HG03571 (cell line): ENCODE results near the gene ST8SIA2.
"Not testable (repeated sequence)": the region's sequence is repeated elsewhere in the genome, so short reads cannot be mapped to it uniquely, and the experiment has no call there.

Experiments
- ATAC-seq: cut with Tn5 transposase; IDR thresholded peaks from one replicate; pipeline ENCODE4 v1.9.1; 2021; ENCODE audit not compliant: unreplicated experiment

ST8SIA2 gene

DNA sequence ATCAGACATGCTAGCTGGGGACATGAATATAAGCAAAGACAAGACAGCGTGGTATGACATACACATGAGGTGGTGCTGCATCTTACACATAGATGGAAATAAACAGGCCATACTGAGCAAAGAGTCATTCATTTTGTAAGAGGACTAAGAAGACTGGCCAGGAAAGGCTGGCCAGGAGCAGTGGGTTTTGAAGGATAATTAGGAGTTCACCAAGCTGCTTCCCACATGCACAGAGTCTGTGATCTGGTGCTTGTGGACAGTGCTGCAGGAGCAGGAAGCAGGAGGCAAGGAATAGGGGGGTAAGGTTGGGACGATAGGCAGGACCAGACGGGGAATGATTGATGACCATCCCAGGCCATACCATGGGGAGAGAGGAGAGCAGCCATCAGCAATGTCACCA lies 41.5 kb downstream of the ST8SIA2 start:
- ATAC-seq = no peak

DNA sequence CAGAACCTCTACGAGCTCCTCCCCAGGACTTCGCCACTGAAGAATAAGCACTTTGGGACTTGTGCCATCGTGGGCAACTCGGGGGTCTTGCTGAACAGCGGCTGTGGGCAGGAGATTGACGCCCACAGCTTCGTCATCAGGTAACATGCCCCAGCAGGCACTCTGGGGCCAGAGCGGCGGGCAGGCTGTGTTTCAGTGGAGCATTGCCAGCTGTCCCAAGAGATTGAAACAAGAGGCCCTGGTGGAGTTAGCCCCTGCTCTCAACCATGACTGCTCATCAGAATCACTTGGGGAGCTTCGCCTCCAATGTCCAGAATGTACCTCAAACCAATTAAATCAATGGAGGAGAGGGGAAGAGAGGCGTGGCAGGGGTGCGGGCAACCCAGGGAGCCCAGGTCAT lies 44.8 kb downstream of the ST8SIA2 start:
- ATAC-seq = no peak

DNA sequence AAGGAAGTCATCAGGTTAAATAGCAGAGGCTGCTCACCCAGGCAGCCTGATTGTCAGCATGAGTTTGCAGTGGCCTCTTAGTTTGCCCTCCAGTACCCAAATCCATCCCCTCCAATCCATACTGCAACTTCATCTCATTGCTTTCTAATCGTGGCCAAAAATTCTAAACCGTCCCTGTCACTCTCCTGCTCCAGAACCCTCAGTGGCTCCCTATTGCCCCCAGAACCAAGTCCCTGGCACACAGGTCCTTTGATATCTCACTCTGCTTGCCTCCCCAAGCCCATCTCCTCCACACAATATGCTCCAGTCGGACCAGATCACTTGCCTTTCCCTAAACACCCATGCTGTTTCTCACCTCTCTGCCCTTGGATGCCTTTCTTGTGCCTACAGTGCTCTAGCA lies 49.7 kb downstream of the ST8SIA2 start:
- no peak for ATAC-seq

DNA sequence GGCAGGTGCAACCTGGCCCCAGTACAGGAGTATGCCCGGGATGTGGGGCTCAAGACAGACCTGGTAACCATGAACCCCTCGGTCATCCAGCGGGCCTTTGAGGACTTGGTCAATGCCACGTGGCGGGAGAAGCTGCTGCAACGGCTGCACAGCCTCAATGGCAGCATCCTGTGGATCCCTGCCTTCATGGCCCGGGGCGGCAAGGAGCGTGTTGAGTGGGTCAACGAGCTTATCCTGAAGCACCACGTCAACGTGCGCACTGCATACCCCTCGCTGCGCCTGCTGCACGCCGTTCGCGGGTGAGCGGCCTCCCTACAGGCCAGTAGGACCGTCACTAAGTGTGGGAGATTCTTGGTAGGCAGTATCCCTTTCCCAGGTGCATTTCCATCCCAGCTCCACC lies 51.0 kb downstream of the ST8SIA2 start:
- ATAC-seq = no peak

DNA sequence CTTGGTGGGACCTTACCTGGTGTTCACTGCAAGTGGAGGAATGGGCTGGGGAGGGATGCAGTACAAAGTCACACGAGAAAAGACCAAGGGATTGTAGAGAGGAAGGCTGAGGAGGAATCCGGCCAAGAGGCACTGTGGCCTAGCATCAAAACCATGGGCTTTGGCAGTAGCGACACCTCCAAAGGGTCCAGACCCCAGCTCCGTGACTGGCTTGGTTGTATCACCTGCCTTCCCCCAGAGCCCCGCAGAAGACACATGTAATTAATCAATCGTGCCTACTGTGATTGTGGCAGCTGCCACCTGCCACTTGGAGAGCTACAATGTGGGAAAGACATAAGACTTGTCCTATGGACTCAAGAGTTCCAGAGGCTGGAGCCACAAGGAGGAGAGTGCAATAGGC lies 54.7 kb downstream of the ST8SIA2 start:
- ATAC-seq = no peak

DNA sequence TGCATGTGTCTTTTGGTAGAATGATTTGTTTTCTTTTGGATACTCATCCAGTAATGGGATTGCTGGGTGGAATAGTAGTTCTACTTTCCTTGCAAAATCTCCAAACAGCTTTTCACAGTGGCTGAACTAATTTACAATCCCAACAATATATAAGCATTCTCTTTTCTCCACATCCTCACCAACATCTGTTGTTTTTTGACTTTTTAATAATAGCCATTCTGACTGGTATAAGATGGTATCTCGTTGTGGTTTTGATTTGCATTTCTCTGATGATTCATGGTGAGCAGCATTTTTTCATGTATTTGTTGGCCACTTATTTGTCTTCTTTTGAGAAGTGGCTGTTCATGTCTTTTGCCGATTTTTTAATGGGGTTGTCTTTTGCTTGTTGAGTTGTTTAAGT lies 55.8 kb downstream of the ST8SIA2 start:
- no peak for ATAC-seq

DNA sequence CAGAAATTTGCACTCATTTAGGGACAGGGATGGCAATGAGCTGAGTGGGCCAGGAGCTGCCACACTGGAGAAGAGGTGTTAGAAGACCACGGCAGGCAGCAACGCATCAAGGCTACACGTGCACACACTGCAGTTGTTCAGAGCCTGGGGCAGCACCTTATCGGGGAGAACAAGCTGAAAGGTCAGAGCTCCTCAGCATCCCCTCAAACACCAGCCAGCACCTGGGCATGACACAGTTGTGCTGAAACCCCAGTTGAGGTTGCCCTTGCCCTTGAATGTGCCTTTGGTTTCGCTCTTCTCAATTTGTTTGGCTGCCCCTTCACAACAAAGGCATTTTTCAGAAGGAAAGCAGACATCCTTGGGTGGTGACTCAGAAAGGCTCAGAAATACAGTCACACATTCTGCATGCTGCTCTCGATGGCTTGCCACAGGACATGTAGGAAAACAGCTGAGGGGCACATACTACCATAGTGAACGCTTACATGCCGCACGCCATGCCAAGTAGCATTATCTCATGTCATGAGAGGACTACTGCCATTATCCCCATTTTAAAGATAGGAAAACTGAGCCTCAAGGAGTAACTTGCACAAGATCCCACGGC lies 57.6 kb downstream of the ST8SIA2 start:
- ATAC-seq = no peak

DNA sequence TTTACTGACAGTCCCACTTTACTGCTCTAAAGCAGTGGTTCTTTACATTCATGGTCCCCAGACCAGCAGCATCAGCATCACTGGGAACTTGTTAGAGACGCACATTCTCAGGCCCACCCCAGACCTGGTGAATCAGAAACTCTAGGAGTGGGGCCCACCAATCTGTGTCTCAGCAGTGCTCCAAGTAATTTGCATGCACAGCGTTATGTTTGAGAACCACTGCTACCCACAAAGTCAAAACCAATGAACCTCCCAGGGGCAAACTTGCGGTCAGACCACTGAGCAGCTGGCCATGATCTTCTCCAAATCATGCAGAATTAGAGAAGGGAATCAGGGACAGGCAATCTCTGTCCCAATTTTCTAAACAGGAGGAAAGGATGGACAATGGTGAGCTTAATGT lies 58.5 kb downstream of the ST8SIA2 start:
- ATAC-seq = no peak

DNA sequence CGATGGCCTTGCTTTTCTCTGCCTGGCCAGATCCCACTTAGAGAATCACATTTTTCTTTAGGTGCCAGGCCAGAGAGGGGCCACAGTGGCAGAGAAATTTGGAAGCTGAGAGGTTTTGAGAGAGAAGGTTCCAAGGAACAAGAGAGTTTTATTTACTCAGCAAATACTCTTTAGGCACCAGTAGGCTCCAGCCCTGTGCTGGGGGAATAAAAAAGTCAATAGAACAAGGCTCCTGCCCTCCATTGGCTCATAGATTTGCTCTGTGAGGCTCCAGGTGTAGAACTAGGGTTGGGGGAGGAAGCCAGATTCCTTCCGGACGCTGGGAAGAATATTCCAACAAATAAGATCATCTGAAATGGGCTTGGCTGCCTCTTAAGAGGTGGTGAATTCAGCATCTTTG lies 59.9 kb downstream of the ST8SIA2 start:
- ATAC-seq = no peak

DNA sequence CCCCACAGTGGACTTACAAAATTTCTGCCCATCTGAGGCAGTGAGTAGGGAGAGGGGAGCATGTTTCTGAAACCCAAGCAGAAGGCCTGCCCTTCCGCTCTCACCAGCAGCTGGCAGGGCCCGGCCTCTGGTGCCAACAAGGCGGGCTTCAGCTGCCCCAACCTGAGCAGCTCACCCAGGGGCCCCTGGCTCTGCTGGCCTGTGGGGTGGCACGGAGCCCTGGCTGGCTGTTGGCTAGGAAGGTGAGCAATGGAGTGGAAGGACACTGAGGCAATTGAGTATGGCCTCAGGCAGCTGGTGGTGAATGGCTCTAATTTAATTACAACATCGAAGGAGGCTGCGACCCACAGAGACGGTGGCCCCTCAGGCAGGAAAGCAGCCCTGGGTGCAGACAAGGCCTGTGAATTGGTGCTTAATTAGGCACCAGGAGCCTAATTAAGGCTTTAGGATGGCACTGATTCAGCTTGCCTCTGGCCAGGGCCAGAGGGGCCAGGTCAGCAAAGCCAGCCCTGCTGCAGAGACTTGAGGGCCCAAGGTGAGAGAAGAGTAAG lies 60.9 kb downstream of the ST8SIA2 start:
- ATAC-seq = no peak

DNA sequence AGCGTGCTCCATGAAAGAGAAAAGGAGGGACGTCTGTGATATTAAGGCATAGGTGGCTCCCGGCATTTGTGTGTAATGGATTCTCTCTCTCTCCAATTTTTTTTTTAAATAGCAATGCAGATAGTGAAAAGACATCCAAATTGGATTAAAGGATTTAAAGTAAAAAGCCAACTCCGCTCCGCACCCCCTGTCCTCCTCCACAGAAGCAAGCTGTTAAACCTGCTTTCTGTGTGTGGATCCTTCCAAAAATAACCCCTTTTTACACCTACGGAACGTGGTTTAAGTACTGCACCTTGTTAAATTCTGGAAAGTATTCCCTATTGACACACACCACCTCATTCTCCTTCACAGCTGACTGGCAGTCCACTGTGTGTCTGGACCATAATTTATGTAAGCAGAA lies 61.6 kb downstream of the ST8SIA2 start:
- ATAC-seq = no peak

DNA sequence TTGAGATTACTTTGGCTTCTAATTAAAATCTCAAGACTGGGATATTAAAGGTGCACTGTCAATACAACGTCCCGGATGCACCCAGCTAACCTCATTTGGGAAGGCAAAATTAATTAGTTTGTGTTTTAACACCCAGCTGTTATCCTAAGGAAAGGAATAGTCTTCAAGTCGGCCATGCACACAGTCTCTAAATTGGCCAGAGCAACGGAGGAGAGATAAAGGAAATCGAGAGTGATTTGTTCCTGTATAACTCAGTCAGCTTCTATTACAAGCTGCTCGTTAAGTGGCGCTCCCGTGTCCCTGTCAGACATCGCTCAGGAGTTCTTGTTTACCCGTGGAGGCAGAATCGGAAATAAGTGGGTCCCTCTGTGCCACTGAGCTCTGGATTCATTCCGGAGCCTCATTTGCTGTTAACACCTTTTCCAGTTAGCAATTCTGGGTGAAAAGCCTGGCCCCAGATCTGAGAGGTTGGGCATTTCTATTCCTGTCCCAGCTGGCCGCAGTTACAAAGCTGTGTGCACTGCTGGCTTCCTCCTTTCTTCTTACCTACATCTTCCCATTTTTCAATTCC lies 63.9 kb downstream of the ST8SIA2 start:
- no peak for ATAC-seq

DNA sequence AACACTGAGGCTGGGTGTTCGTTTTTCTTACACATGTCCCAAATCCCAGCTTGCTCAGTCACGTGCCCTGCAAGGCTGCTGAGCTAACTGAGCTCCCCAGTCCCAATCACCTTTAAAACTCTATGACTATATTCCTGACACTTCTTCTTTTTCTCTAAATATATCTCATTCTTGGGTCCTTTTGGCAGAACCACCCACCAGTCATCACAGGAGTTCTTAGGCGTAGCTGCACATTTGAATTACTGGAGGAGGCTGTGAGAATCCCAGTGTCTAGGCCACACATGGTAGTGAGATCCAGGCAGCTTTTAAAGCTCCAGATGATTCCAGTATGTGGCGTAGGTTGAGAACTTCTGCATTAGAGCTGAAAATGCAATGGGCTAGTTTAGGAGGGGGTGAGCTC lies 66.3 kb downstream of the ST8SIA2 start:
- ATAC-seq = no peak

DNA sequence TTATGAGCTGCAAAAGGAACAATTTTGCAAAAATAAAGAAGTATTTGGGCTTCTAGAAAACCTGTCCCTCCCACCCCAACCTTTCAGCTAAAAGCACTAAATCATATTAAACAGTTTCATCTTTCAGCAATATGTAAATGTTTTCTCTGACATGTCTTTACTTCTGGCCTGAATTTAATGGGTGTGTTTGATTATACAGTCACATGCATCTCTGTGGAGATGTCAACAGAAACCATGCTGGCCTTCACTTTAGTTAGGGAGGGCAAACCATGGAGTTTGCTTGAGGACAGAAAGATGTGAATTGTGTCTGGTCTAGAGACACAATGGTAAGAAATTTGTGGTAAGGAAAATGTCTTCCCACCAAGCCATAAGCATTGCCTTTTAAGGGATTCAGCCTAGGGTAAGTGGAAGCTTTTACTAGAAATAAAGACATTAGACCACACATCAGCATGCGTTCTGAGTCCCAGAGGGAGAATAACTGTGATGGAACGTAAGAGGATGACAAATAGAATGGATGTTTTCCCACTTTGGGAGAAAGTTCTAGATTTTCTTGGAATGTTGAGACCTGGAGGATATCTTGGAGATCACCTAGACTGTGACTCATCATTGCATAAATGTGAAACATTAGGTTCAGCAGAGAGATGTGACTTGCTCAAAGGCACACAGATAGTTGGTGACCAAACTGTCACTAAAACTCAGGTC lies 68.9 kb downstream of the ST8SIA2 start:
- ATAC-seq = no peak

DNA sequence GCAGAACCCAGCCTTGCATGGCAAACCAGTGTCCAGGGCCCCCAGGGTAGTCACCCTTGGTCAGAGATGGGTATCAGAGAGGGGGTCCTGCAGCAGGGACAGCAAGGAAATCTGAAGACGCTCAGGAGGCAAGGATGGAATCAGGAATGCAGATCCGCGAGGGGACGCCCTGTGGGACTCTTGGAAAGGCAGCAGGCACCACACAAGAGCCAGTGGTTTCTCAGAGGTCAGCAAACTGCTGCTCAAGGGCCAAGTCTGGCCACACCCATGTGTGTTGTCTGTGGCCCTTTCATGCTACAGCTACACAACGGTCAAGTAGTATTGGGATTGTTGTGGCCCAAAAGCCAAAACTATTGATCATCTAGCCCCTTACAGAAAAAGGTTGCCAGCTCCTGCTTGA lies 69.7 kb downstream of the ST8SIA2 start:
- ATAC-seq = no peak

DNA sequence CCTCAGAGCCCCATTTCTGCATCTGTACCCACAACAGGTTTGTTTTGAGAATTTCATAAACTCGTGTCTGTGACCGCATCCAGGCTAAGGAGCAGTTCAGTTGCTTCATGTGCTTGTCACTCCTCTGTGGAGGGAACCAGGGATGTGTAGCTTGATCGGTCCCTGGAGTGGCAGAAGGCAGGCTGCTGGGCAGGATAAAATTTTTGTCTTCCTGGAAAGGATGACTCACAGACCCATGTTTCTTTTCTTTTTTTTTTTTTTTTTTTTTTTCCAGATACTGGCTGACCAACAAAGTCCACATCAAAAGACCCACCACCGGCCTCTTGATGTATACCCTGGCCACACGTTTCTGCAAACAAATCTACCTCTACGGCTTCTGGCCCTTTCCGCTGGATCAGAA lies 70.1 kb downstream of the ST8SIA2 start:
- no peak for ATAC-seq

DNA sequence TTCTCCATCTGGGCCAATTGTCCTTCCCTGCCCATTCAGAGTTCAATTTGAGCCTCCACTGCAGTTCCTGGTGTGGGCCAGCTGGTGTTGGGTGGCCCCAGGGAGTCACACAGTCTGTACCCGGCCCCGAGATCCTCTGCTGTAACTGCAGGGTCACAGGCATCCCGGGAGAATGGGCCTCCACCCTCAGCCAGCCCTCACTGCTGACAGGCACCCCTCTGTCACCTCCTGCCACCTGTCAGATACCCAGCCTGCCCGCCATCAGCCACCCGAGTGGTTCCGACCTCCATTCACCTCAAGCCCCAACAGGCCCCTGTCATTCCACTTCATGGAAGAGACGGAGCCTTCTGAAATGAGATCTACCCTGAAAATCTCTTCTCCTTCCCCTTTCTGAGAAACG lies 73.2 kb downstream of the ST8SIA2 start:
- no peak for ATAC-seq

DNA sequence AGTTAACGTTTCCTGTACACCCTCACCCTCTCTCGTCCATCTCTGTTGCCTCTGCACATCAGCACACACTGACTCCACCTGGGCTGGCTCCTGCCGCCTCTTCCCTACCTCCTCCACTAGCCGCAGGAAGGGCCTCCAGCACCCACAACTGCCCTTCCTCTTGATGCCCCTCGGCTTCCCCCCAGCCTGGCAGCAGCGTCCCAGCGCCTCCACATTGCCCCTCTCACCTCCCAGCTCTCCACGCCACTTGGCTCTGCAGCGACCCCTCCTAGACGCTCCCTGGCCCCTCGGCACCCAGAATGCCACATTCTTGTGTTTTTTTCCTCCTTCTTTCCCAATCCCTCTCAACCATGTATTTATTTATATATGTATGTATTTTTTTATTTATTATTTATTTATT lies 73.6 kb downstream of the ST8SIA2 start:
- ATAC-seq = no peak

DNA sequence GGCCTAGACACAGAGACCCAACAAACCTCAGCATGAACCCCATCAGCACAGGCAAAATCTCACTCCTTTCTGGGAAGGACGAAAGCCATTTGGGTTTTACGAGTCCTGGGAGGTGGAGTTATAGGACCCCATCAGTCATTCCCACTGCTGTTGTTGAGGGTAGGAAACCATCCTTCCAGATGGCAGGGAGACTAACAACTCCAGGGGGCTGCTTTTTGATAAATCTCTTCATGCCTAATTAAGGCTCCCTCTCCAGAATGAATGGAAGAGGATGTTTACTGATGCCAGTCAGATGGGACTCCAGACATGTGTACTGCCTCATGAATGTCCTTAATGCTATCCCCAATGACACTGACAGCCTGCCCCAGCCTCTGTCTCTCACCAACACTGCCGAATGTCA lies 75.3 kb downstream of the ST8SIA2 start:
- ATAC-seq = no peak

DNA sequence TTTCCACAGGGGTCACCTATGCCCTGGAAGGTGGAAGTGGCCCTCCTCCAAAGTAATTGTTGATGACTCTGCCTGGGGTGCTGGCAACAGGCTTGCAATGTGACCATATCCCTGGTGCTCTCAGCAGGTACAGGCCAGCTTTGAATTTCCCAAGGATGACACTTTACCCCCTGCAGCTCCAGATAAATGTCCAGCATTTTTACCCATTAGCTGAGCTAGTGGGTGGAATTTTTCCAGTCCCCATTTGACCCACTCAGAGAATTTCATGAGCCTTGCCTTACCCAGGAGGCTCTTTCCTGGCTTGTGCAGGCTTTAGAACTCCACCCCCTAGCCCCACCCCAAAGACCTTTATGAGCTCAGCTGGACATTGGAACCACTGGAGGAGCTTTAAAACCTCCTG lies 77.6 kb downstream of the ST8SIA2 start:
- ATAC-seq = no peak

DNA sequence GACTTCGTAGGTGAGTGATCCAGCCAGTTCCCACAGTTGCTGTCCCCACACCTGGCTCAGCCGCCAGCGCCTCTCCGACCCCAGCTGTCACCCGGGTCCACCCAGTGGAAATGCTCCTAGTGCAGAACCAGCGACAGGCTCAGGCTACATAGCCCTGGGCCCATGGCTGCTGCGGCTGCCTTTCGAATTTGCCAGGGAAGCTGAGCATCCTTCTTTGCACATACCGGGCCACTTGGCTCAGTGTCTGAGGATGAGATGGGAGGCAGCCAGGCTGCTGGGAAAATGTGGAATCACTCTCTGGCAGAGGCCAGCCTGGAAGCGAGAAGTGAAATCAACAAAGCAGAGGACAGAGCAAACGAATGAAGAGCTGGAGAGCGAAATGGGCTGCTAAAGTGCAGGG lies 80.1 kb downstream of the ST8SIA2 start:
- no peak for ATAC-seq

DNA sequence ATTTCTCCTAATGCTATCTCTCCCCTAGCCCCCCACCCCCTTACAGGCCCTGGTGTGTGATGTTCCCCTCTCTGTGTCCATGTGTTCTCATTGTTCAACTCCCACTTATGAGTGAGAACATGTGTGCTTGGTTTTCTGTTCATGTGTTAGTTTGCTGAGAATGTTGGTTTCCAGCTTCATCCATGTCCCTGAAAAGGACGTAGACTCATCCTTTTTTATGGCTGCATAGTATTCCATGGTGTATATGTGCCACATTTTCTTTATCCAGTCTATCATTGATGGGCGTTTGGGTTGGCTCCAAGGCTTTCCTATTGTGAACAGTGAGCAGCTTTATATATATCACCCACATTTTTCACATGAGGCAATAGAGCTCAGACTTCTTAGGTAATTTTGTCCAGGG lies 86.0 kb downstream of the ST8SIA2 start:
- not testable (repeated sequence) for ATAC-seq

DNA sequence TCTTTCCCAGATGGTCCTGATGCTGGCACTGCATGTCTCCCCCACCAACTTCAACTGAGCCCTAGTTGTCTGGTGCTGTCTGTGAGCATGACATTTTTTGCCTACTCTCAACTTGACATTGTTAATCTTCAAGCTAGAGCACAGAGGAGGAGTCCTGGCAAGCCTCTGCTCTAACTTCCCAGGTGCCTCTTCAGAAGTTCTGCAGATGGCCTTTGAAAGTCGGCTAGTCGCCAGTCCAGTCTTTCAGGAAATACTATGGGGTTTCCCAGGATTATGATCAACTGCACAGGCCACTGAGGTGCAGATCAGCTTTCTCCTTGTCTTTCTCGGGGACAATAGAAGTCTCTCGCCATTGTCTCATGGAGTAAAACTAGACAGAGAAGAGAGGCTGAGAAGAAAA lies 86.7 kb downstream of the ST8SIA2 start:
- ATAC-seq = no peak
